NCI-H1694 (cell line): ENCODE results near the gene LTC4S.
A peak's percentile ranks its signal among the peaks of the same experiment; 100 is the strongest.

Source experiments
- DNase-seq: peaks from one replicate; lab custom pipeline; 2025; lab: John Stamatoyannopoulos, UW

LTC4S gene

DNA sequence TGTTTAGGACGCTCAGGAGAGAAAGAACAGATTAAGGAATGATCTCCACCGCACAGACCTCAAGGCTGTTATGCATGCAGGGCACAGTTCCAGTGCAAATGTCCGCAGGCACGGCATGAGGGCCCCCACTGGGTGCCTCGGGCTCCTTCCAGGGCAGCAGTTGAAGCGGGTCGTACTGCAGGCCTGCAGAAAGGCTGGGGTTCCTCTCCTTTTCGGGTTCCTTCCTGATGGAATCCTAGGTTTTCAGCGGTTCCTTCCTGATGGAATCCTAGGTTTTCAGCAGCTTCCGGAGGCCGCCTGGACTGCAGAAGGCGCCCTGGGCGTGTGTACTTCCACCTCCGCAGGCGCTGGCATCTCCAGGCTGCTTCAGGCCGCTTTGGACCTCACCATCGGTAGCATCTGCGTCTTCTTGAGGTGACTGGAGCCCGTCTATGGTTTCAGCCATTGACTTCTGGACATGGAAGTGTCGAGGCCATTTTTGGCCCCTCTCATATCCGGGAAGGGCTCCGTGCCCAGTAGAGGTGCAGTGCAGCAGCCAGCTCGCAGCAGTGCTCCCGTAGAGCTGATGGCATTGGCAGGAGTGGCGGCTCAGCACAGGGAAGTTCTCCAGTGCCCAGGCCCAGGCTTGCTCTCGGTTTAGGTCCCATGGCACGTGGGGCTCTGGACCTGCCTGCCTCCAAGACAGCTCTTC, 18.5 kb downstream of the LTC4S start:
- no peak for DNase-seq

DNA sequence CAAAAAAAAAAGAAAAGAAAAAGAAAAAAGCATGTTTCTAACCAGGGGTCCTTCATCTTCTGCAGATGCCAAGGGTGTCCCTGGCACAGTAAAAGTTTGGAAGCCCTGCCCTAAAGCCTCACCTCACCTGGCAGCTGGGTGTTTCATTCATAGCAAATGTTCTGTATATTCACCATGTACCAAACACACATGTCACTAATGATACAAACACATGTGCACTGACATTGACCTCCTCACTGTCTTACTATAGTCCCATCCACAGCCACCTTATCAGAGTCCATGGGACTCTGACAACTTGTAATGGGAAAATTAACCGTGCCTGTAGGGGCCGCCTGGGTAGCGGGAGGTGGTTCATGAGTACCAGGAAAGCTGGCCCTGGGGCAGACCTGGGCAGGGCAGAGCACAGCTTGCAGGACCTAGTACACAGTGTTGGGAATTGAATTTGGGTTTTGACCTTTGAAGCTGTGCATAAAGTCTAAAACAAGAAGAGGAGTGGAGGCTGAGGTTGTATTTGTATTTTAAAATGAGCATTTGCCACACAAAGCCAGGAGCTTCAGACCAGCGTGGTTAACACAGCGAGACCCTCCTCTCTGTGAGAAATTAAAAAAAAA, 19.3 kb downstream of the LTC4S start:
- no peak for DNase-seq

- DNase-seq: no peak
Measured at GRCh38 chr5:179814090-179814489, 20.3 kb downstream of the LTC4S start.

GRCh38 chr5:179815491-179816249, 21.9 kb downstream of the LTC4S start:
- DNase-seq: no peak

DNA sequence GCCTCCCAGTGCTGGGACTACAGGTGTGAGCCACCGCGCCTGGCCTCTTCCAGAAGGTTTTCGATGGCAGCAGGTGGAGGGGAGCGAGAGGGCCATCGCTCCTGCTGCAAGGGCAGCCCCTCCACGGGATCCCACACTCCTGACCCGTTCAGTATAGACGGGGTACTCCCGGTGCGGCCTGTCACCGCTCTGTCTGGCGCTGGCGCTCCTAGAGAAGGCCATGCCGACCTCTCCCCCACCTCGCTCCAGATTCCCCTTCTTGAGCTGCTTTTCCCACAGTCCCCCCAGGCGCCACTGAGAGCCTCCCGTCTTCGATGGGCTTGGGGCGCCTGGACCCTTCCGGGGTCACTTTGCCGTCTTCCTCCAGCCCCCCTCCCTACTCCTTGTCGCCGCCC, 22.6 kb downstream of the LTC4S start:
- DNase-seq: no peak

GRCh38 chr5:179816796-179817469, 23.1 kb downstream of the LTC4S start:
- DNase-seq: no peak

GRCh38 chr5:179817470-179817840, 23.7 kb downstream of the LTC4S start:
- no peak for DNase-seq

GRCh38 chr5:179817890-179818745, 24.3 kb downstream of the LTC4S start:
- no peak for DNase-seq

GRCh38 chr5:179818746-179819295, 25.0 kb downstream of the LTC4S start:
- DNase-seq: no peak

- no peak for DNase-seq
Measured at GRCh38 chr5:179819296-179820126, 25.7 kb downstream of the LTC4S start.

DNA sequence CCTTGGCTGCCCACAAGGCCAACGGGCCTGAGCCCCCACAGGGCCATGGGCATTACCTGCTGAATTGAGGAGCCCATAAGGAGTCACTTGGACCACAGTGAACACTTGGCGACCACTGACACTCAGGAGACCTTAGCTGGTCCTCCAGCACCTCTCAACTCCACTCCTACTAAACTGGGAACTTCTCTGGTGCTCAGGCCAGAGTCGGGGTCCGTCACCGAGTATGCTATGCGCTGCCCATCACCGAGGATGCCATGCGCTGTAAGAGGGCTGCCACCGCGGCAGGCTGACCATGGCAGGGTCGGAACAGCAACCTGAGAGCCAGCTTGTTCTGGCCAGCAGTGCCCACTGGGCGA, 26.3 kb downstream of the LTC4S start:
- no peak for DNase-seq

DNA sequence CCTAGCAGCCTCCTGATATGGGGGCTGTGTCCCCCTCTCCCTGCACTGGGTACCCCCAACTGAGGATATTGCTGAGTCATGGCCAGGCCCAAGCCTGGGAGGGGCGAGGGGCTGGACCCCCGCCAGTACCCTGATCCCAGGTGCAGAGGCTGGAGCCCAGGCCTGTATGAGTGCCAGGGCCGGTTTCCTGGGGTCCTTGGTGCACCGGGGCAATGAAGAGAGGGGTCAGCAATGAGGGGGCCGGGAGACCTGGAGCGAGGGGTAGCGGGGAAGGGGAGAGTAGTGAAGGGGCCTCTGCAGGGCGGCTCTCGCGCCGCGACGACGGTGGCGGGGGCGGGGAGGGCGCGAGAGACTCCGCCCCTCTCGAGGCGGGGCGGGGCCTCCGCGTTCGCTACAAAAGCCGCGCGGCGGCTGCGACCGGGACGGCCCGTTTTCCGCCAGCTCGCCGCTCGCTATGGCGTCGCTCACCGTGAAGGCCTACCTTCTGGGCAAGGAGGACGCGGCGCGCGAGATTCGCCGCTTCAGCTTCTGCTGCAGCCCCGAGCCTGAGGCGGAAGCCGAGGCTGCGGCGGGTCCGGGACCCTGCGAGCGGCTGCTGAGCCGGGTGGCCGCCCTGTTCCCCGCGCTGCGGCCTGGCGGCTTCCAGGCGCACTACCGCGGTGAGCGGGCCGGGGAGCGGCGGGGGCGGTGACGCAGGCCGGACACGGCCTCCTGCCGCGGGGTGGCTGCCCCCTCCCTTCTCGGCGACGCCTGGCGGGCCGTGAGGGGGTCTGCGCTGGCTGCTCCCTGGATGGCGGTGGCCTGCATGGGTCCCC, 26.9 kb downstream of the LTC4S start, which contains the start of gene SQSTM1:
SQSTM1 (plus strand) TSS at position 423 of the 815 bp plus-strand sequence; CDS start at position 455, 32 bp downstream.
- peak; percentile 16 for DNase-seq

DNA sequence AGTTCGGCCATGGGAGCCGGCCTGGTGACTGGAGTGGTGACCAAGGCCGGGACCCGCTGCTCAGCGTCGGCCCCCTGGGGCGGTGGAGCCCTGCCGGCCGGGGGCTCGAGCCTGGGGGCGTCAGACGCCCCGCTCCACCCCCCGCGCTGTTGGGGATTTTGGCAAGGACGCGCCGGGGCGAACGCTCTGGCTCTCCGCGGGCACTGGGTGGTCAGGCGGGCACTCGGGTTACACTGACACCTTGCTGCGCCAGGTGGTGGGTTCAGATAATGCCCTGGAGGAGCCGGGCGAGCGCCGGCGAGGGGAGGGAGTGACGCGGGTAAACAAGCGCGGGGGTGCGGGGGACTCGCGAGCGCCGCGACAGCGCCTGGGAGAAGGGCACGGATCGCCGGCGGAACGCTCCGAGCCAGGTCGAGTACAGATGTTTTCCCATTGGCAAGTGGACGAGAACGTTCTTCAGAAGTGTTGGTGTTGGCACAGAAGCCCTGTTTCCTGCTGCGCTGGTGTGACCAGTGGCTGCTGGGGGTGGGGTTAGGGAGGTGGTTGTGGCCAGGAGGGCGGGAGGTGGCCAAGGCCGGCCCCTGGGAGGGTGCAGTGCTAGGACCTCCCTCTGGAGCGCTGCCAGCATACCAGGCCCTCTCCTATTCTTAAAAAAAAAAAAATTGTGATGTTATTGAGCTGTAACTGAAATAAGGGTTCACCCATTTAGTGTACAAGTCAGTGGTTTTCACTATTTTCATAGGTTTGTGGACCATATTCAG, 27.7 kb downstream of the LTC4S start:
- peak; percentile 38 for DNase-seq

DNA sequence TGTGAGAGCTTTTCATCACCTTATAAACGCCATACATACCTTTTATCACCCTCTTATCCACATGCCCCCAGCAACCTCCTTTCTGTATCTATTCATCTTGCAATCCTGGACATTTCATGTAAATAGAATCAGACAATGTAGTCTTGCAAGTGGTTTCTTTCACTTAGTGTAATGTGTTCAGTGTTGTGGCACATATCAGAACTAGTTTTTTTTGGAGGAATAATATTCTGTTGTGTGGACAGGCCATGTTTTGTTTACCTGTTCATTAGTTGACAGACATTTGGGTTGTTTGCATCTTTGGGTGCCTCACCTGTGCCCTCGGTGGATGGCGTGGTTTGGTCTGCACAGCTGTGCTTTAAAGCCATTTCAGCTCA, 28.3 kb downstream of the LTC4S start:
- DNase-seq: no peak

GRCh38 chr5:179822444-179822990, 28.7 kb downstream of the LTC4S start:
- DNase-seq: no peak

GRCh38 chr5:179823937-179824744, 30.4 kb downstream of the LTC4S start:
- no peak for DNase-seq

DNA sequence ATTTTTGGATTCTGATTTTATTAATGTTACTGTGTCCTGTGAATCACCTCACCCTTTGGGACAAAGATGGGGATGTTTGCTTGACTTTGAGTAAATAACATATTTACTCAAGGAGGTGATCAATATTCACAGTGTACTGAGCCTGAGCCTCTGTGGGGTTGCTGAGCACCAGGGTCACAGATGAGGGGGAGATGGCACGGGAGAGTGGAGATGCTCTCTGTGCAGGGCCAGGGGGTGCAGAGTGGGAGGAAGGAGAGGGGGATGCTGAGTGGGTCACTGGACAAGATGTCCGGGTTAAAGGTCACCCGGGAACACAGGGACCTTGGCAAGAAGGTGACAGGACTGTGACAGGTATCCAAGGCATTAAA, 30.9 kb downstream of the LTC4S start:
- no peak for DNase-seq

GRCh38 chr5:179825655-179826182, 31.9 kb downstream of the LTC4S start:
- DNase-seq: peak; percentile 16
